HUES48 (cell line): ENCODE measurements around the gene PDE4D.
A peak's percentile ranks its signal among the peaks of the same experiment; 100 is the strongest.
"Not testable (repeated sequence)": the region's sequence is repeated elsewhere in the genome, so short reads cannot be mapped to it uniquely, and the experiment has no call there.

Experiments
- H3K27ac ChIP-seq: one replicate; pipeline ENCODE4 v1.7.0; 2013; ENCODE audit warnings: low read depth, low read length, inconsistent platforms
- H3K27me3 ChIP-seq: 2 replicates; pipeline ENCODE4 v1.6.1; 2013; ENCODE audit warnings: mild to moderate bottlenecking, low read length; ENCODE audit not compliant: control insufficient read depth, insufficient read depth
- H3K36me3 ChIP-seq: 2 replicates; pipeline ENCODE4 v1.6.1; 2013; ENCODE audit warnings: low read length; ENCODE audit not compliant: control insufficient read depth, insufficient read depth
- H3K4me1 ChIP-seq: 2 replicates; pipeline ENCODE4 v1.6.1; 2013; ENCODE audit warnings: mild to moderate bottlenecking, low read length; ENCODE audit not compliant: control insufficient read depth, insufficient read depth
- H3K4me3 ChIP-seq: 2 replicates; pipeline ENCODE4 v1.5.1; 2013; ENCODE audit warnings: mild to moderate bottlenecking, low read depth, low read length
- H3K9ac ChIP-seq: 2 replicates; pipeline ENCODE4 v1.6.1; 2013; ENCODE audit warnings: mild to moderate bottlenecking, low read depth, low read length, moderate library complexity
- H3K9me3 ChIP-seq: 2 replicates; pipeline ENCODE4 v1.6.1; 2013; ENCODE audit warnings: low read length; ENCODE audit not compliant: control insufficient read depth, insufficient read depth

The PDE4D gene

DNA sequence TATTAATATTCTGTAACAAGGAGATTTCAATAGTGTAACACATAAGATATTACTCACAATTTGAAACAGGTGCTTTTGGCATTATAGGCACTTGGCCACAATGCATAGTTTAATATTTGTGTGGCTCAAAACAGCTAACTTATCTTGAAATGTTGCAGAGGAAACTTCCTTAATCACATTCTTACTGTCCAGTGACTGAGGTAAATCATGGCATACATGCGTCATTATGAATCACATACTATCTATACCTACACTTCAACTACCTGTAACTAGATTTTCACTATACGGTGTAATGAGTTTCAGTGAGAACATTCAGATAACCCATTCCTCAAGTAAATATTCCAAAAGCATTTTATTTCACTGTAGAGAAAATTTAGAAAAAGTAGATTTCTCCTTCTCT, 218.8 kb downstream of the PDE4D start:
- no peak overlapping the region for H3K4me3 ChIP-seq
- no peaks in the 10 kb centered on the region for H3K27me3 ChIP-seq
- no peaks in the 10 kb centered on the region for H3K36me3 ChIP-seq
- no peak overlapping the region for H3K9ac ChIP-seq
- H3K4me1 ChIP-seq: no peaks in the 10 kb centered on the region
- no peaks in the 10 kb centered on the region for H3K9me3 ChIP-seq
- H3K27ac ChIP-seq: no peak overlapping the region

DNA sequence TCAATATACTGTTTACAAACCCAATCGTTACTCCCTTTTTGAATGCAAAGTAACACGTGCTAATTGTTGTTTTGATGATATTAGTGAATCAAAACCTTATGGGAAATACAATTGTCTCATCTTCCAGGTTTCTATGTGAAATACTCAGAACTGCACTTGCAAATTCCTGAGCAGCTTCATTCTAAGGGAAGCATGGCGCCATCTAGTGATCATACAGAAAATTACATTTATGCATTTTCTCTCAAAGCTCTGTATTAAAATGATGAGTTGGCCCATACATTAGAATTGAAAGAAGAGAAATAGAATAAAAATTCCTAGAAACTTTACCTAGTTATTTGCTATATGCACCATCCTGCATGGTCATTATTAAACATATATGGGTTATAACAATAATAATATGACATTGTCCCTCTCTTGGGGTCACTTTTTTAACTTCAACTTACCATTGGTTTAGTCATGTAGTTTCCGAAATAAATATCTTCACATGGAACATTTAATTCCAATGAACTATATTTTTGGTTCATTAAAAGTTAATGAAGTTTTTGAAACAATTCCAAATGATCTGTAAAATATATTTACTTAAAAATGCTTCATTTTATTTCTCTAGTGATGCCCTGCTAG, 220.0 kb downstream of the PDE4D start:
- Histone ChIP-seq H3K27ac (no peak overlapping the region), H3K36me3 (no peaks in the 10 kb centered on the region), H3K9me3 (no peaks in the 10 kb centered on the region), H3K9ac (no peak overlapping the region), H3K27me3 (no peaks in the 10 kb centered on the region), H3K4me3 (no peak overlapping the region), H3K4me1 (no peaks in the 10 kb centered on the region)

DNA sequence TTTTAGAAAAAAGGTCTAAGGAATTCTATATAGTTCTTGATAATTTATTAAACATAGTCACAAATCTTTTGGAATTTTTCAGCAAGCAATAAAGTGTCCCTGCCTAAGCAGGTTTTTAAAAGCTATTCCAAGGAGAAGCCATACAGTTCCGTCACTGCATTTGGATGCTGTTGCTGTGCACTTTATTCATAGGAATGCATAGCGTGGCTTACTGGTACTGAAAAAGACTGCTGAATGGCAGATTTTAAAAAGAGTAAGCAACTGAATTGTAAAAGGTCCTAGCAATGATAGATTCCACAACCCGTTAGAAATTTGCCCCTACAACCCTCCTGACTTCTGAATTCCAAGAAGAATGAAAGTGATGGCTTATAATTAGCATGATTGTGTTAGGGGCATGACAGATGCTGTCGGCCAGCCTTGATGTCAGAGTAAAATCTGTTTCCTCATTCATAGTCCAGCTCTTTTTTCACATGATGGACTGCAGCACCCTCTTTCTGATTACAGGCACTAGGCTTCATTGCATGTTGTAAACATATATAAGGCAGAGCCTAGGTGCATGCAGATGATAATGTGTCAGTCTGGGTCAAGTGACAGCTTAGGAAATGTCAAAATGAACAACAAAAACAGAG, 227.0 kb downstream of the PDE4D start:
- Histone ChIP-seq H3K4me1 (peaks cover 10% of the 10 kb centered on the region), H3K27me3 (no peaks in the 10 kb centered on the region), H3K27ac (no peak overlapping the region), H3K9ac (no peak overlapping the region), H3K36me3 (no peaks in the 10 kb centered on the region), H3K4me3 (no peak overlapping the region), H3K9me3 (no peaks in the 10 kb centered on the region)

DNA sequence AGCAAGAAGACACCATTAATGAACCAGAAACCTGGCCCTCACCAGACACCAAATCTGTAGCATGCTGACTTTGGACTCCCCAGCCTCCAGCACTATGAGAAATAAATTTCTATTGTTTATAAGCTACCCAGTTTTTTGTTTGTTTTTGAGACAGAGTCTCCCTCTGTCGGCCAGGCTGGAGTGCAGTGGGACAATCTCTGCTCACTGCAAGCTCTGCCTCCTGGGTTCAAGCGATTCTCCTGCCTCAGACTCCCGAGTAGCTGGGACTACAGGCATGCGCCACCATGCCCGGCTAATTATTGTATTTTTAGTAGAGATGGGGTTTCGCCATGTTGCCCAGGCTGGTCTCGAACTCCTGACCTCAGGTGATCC, 227.7 kb downstream of the PDE4D start:
- not testable (repeated sequence) for H3K27me3 ChIP-seq, H3K9me3 ChIP-seq, H3K9ac ChIP-seq, H3K4me3 ChIP-seq, H3K36me3 ChIP-seq, H3K27ac ChIP-seq
- peaks cover 15% of the 10 kb centered on the region for H3K4me1 ChIP-seq

DNA sequence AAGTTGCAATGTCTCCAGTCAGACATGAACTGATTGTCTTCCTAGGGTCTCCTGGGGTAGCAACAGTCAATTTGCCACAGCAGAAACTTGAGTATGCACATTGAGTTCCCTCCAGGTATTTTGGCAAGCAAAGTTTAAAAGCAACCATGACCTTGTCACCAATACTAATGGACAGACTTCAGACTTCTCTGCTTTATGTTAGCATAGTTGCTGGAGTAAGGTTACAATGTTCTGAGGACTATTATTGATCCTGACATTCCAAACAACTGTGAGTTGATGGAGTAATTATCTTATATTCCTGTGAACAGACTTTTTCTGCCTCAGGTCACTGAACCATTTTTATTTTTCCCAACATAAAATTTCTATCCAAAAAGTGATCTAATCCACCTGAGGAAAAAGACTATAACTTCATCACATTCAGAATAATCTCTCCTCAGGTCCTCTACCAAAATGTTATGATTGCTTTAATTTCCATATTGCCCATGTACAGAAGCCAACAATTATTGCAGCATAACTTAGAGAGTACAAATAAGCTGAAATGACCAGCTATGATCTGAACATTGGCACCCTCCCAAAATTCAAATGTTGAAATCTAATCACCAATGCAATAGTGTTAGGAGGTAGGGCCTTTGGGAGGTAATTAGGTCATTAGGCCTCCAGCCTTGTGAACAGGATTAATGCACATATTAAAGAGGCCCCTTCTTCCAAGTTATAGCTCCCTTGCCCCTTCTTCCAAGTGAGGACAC, 228.3 kb downstream of the PDE4D start:
- Histone ChIP-seq H3K4me1 (peaks cover 18% of the 10 kb centered on the region), H3K27ac (no peak overlapping the region), H3K9me3 (no peaks in the 10 kb centered on the region)

DNA sequence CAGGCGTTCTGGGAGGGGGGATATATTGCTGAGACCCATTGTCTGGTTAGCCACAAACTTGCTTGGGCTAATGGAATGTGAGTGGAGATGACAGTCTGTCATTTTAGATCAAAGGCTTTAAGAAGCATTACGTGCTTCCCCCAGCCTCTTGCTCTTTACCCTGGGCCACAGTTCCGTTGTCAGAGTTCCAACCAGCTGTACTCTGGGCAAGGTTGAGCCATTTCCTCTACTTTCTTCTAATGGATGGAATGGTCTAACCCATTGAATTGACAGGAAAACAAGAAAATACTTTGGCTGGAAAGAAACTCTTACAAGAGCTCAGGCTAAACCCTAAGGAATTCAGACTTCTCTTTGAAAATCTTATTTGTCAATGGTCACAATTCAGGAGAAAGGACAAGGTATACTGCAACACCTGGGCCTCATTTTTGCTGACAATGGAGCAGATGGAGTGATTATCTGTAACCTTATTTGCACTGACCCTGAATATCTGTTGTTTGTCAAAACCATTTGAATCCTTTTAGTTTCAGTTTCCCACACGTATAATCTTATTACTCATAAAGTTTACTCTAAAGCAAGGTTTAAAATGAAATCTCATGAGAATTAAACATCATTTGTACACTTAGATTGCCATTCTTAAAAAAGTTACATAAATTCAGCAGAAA, 231.4 kb downstream of the PDE4D start:
- Histone ChIP-seq H3K27ac (peak overlapping the region; percentile 59), H3K27me3 (no peaks in the 10 kb centered on the region), H3K9me3 (no peaks in the 10 kb centered on the region), H3K4me3 (no peak overlapping the region), H3K9ac (no peak overlapping the region), H3K36me3 (no peaks in the 10 kb centered on the region), H3K4me1 (peaks cover 18% of the 10 kb centered on the region)

More for the DNA sequence above, 228.3 kb downstream of the PDE4D start:
- Histone ChIP-seq H3K4me3 (no peak overlapping the region), H3K27me3 (no peaks in the 10 kb centered on the region), H3K36me3 (no peaks in the 10 kb centered on the region), H3K9ac (no peak overlapping the region)

DNA sequence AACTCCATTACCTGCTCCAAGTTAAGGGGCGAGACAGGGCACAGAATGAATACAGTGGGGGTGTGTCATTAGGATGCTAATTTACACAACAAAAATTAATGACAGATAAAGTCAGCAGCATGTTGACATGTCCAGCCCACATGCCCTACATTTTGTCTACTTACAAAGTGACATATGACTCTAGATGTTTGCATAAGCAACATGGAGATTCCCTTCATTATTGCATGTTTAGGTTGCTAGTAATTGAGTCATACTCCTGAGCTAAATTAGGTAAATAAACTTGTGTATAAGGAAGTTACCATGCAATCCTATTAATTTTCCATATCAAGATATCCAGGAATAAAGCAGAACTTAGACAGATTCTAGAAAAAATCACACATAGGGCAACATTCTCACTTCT, 232.2 kb downstream of the PDE4D start:
- Histone ChIP-seq H3K27me3 (no peaks in the 10 kb centered on the region), H3K36me3 (no peaks in the 10 kb centered on the region), H3K4me1 (peaks cover 18% of the 10 kb centered on the region), H3K9ac (no peak overlapping the region), H3K27ac (no peak overlapping the region), H3K9me3 (no peaks in the 10 kb centered on the region), H3K4me3 (no peak overlapping the region)

DNA sequence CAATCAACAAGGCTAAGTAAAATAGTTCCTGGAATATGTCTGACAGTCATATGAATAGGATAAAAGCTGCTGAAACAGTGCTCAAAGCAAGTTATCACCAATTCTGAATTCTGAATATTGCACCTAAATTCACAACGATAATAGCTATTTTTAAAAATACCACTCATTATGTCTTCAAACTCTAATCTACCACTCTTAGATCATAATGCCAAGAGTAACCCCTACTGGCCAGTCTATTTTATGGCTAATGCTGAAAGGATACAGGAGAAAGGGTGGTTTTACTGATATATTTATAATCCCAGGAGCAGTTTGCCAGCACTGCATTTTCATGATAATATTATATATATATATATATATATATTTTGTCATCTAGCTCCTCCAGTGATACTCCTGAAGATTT, 232.8 kb downstream of the PDE4D start:
- H3K36me3 ChIP-seq: no peaks in the 10 kb centered on the region
- H3K9me3 ChIP-seq: no peaks in the 10 kb centered on the region
- no peaks in the 10 kb centered on the region for H3K27me3 ChIP-seq
- no peak overlapping the region for H3K27ac ChIP-seq
- peaks cover 18% of the 10 kb centered on the region for H3K4me1 ChIP-seq
- H3K4me3 ChIP-seq: no peak overlapping the region
- H3K9ac ChIP-seq: no peak overlapping the region

DNA sequence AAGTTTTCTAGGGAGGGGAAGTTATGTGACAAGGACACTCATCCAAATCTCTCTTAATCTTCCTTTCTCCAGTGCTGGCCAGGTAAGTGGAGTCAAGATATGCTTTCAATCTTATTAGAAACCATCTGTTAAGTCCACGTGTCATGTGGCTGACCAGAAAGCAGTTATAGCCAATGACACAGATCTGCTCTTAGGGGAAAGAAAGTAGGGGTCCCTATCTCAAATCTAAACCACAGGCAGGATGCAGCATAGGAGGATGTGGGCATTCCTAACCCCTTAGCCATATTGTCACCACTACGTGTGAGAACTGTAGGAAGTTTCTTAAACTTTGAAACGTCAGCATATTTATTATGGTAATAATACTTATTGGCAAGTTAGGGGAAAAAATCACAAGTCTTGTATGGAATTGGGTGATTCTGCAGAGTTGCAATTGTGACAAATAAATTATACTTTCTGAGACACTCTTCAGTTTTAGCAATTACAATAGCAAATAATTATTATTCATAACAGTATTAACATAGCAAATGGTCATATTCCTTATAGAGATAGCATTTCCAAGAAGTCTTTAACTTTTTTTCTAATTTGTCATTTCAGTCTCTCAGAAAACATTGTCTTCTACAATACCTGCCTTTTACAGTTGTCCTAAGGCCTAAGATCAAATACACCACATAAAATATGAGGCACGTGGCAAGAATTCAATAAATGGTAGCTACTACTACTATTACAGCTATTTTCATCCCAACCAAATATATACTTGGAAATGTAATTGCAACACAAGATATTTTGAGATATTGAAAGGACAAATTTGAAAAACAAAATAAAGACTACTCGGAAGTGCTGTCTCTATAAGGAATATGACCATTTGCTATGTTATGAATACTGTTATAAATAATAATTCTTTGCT, 236.9 kb downstream of the PDE4D start:
- H3K4me1 ChIP-seq: peaks cover 8% of the 10 kb centered on the region
- no peak overlapping the region for H3K27ac ChIP-seq
- no peak overlapping the region for H3K4me3 ChIP-seq
- H3K9me3 ChIP-seq: no peaks in the 10 kb centered on the region
- H3K27me3 ChIP-seq: no peaks in the 10 kb centered on the region
- no peak overlapping the region for H3K9ac ChIP-seq
- H3K36me3 ChIP-seq: no peaks in the 10 kb centered on the region

DNA sequence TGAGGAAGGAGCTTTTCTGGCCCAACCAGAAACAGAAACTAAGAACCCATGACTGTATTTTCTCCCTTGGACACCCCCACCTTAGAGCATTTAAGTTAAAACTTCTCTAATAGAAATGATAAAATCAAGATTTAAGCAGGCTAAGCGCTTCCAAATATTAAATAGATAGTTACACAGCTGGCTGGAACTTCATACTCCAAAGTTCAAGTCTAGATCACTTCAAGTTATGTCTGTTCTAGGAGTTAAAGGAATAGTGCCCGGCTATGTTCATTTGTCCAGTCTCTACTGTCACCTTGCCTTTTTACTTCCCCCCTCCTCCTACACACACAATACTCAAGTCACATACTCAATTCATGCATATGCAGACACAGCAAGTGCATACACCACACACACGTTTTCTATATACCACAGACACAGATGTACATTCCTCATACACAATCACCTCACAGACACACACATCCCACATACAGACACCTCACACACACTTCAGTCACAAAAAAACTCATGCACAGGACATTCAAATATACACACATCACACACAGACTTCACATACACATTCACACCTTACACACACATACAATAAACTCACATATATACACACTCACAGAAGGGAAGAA, 237.7 kb downstream of the PDE4D start:
- H3K4me3 ChIP-seq: no peak overlapping the region
- H3K27ac ChIP-seq: no peak overlapping the region
- peaks cover 2% of the 10 kb centered on the region; the same call in 1 of the 2 replicates for H3K4me1 ChIP-seq
- no peaks in the 10 kb centered on the region for H3K36me3 ChIP-seq
- no peaks in the 10 kb centered on the region for H3K27me3 ChIP-seq
- no peaks in the 10 kb centered on the region for H3K9me3 ChIP-seq
- H3K9ac ChIP-seq: no peak overlapping the region
